ENCODE data around the gene HS2ST1. TPM values are rescaled to one million over a fixed set of nuclear protein-coding genes. Genes with fewer than 3 reads are reported as not detected.

HS2ST1 gene
- total and polyA plus RNA-seq, 10 of the 15 experiments (the other 5 are each of a cell fraction or from before 2014, with no cell fraction given), result 5.4 to 30.8 (median 18.6) TPM

DNA sequence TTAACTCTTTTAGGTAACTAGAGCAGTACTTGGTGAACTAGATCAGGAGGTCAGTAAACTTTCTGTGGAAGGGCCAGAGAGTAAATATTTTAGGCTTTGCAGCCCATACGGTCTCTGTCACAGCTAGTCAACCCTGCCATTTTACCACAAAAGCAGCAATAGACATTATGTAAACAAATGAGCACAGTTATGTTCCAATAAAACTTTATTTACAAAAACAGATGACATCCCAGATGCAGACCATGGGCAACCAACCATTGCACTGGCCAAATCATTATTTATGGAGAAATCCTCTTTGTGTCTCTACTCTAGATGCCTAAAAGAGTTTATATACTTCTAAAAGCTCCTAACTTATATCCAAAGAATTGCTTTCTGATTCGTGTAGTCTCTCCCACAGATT, 192.4 kb downstream of the HS2ST1 start:
- ATAC-seq, result no peak; the same call in 2 of the 3 replicates
- ChIA-PET POLR2A (interaction anchor here (0.6 kb wide), 1 partner anchor 223 kb away, joined by 4 read pairs; no protein-coding TSS in a partner anchor), RAD21 (ENCODE audit: unreplicated experiment) (interaction anchor here (1.5 kb wide), 1 partner anchor 17 kb away, joined by 3 read pairs; no protein-coding TSS in a partner anchor), CTCF (no interaction called here), SMC1A (ENCODE audit: uncharacterized antibody, unreplicated experiment) (interaction anchor here (0.8 to 1.6 kb wide), 3 partner anchors 16 to 273 kb away, joined by 3 to 4 read pairs (median 3); no protein-coding TSS in a partner anchor)
- Histone ChIP-seq H3K9me3 (replicated peaks; ENCODE audit: control insufficient read depth, insufficient read depth, low read length) (no peaks in the 10 kb centered on the region), H3K27me3 (replicated peaks in 1 of 2; ENCODE audit: control insufficient read depth in 2 of 2, insufficient read depth in 2 of 2, low read length in 1 of 2) (no peaks in the 10 kb centered on the region), H4K20me1 (ENCODE audit: control insufficient read depth, insufficient read depth) (no peaks in the 10 kb centered on the region), H3K4me1 (ENCODE audit: control insufficient read depth, insufficient read depth, low read length) (peaks cover 28% of the 10 kb centered on the region), H2AFZ (ENCODE audit: control insufficient read depth, low read depth, low read length) (no peak overlapping the region), H3K4me3 (no peak overlapping the region), H3K4me2 (ENCODE audit: control insufficient read depth, insufficient read depth) (no peak overlapping the region), H3K9ac (ENCODE audit: control insufficient read depth, insufficient read depth, low read length) (no peak overlapping the region), H3K79me2 (ENCODE audit: control insufficient read depth, insufficient read depth, low read length) (no peaks in the 10 kb centered on the region), H3K27ac (ENCODE audit: control insufficient read depth, insufficient read depth) (no peak overlapping the region), H3K36me3 (ENCODE audit: control insufficient read depth in 2 of 2, insufficient read depth in 2 of 2, low read length in 1 of 2) (no peaks in the 10 kb centered on the region)
- WGBS (ENCODE audit: insufficient coverage, insufficient replicate concordance, low lambda C conversion rate, missing lambda C conversion rate), result 54% methylated on average over 2 of the region's 2 CpGs
- BruUV-seq (replicated peaks), result no TSS peak
- in situ Hi-C loops (cut with MboI), result no loop called here
- TF ChIP-seq, protein P1, sequence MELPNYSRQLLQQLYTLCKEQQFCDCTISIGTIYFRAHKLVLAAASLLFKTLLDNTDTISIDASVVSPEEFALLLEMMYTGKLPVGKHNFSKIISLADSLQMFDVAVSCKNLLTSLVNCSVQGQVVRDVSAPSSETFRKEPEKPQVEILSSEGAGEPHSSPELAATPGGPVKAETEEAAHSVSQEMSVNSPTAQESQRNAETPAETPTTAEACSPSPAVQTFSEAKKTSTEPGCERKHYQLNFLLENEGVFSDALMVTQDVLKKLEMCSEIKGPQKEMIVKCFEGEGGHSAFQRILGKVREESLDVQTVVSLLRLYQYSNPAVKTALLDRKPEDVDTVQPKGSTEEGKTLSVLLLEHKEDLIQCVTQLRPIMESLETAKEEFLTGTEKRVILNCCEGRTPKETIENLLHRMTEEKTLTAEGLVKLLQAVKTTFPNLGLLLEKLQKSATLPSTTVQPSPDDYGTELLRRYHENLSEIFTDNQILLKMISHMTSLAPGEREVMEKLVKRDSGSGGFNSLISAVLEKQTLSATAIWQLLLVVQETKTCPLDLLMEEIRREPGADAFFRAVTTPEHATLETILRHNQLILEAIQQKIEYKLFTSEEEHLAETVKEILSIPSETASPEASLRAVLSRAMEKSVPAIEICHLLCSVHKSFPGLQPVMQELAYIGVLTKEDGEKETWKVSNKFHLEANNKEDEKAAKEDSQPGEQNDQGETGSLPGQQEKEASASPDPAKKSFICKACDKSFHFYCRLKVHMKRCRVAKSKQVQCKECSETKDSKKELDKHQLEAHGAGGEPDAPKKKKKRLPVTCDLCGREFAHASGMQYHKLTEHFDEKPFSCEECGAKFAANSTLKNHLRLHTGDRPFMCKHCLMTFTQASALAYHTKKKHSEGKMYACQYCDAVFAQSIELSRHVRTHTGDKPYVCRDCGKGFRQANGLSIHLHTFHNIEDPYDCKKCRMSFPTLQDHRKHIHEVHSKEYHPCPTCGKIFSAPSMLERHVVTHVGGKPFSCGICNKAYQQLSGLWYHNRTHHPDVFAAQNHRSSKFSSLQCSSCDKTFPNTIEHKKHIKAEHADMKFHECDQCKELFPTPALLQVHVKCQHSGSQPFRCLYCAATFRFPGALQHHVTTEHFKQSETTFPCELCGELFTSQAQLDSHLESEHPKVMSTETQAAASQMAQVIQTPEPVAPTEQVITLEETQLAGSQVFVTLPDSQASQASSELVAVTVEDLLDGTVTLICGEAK (IDR thresholded peaks at IDR 0.05; ENCODE audit: borderline replicate concordance), result peak; percentile 87
- no peak for TF ChIP-seq PAX8 (IDR thresholded peaks at IDR 0.05)
- no peak for DNase-seq (ENCODE audit: low read depth, low spot score)
- intact Hi-C loops (cut with micrococcal nuclease; ENCODE audit: unreplicated experiment), result no loop called here
- FAIRE-seq, result no peak
